NT2/D1 (cell line): Measurements from ENCODE around the gene CMTM4.
"Not testable (repeated sequence)": the region's sequence is repeated elsewhere in the genome, so short reads cannot be mapped to it uniquely, and the experiment has no call there.

Source experiments
- DNase-seq: peaks from one replicate; pipeline ENCODE4 v3.0.0-alpha.2; 2011; ENCODE audit warnings: low read depth, low spot score
- H3K27me3 ChIP-seq: 2 replicates; pipeline ENCODE4 v1.6.0; 2011; ENCODE audit warnings: mild to moderate bottlenecking; ENCODE audit not compliant: insufficient read length, insufficient read depth
- H3K36me3 ChIP-seq: 2 replicates; pipeline ENCODE4 v1.6.1; 2011; ENCODE audit warnings: mild to moderate bottlenecking, low read length, mixed read lengths; ENCODE audit not compliant: insufficient read depth, insufficient read length
- H3K4me1 ChIP-seq: 2 replicates; pipeline ENCODE4 v1.5.1; 2011; ENCODE audit not compliant: insufficient read depth, insufficient read length
- H3K4me3 ChIP-seq: 2 replicates; pipeline ENCODE4 v1.5.1; 2011; ENCODE audit warnings: low read depth; ENCODE audit not compliant: insufficient read length
- H3K9ac ChIP-seq: 2 replicates; pipeline ENCODE4 v1.6.0; 2011; ENCODE audit warnings: low read depth; ENCODE audit not compliant: insufficient read length
- H3K9me3 ChIP-seq: 2 replicates; pipeline ENCODE4 v1.5.1; 2011; ENCODE audit warnings: mild to moderate bottlenecking, low read length; ENCODE audit not compliant: insufficient read depth
- SUZ12 ChIP-seq: IDR thresholded peaks from 2 replicates; pipeline ENCODE4 v1.6.1; 2011; ENCODE audit not compliant: insufficient read length, insufficient read depth; ENCODE audit errors: extremely low read depth
- YY1 ChIP-seq: IDR thresholded peaks from 2 replicates; pipeline ENCODE4 v1.6.1; 2011; ENCODE audit not compliant: insufficient read length, insufficient read depth
- ZNF274 ChIP-seq: IDR thresholded peaks from 2 replicates; pipeline ENCODE4 v1.6.1; 2011; ENCODE audit warnings: mild to moderate bottlenecking, low read depth, low read length

Gene CMTM4

DNA sequence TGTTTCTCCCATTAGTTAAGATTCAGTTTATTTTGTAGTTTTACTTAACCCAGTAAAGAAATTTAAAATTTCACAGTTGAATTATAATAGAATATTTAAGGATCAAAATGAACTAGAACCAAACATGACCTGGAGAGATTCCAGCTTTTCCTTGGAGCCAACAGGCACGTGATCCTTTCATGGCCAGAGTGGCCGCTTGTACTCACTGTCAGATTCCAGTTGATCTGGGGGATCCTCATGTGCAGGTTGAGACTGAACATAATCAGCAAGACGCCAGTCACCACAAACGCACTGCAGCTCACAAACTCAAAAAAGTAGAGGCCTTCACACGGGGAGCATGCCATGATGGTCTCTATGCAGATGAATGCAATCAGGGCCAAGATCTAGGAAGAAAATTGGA, 60.3 kb downstream of the CMTM4 start:
- no peak for DNase-seq
- peaks cover 22% of the 10 kb centered on the region for H3K36me3 ChIP-seq
- H3K4me1 ChIP-seq, result no peaks in the 10 kb centered on the region
- no peaks in the 10 kb centered on the region for H3K27me3 ChIP-seq
- no peak overlapping the region for H3K4me3 ChIP-seq
- H3K9ac ChIP-seq, result no peak overlapping the region
- no peak for TF ChIP-seq SUZ12
- no peak for TF ChIP-seq YY1
- no peak for TF ChIP-seq ZNF274
- peaks cover 3% of the 10 kb centered on the region; the same call in 1 of the 2 replicates for H3K9me3 ChIP-seq

DNA sequence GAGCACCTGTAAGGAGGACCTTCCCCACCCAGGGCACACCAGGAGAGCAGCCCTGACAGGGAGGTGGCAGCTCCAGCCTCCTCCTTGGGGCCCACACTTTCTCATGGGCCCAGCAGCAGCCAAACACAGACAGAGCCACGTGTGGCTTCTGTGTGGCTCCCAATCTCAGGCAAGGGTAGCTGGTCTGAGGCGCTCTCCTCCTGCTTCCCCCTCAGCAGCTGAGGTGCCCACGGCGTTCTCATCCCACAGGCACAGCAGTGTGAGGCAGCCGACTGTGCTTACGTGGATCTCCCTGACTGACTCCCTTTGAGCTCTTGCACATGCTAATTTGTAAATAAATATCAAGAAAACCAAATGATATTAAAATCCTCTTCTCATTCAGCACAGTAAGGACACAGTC, 61.1 kb downstream of the CMTM4 start:
- TF ChIP-seq YY1 (no peak), ZNF274 (no peak), SUZ12 (no peak)
- H3K36me3 ChIP-seq, result peaks cover 22% of the 10 kb centered on the region
- no peak overlapping the region for H3K9ac ChIP-seq
- no peak overlapping the region for H3K4me3 ChIP-seq
- H3K27me3 ChIP-seq, result no peaks in the 10 kb centered on the region
- H3K9me3 ChIP-seq, result peaks cover 3% of the 10 kb centered on the region; the same call in 1 of the 2 replicates
- no peak for DNase-seq
- no peaks in the 10 kb centered on the region for H3K4me1 ChIP-seq

DNA sequence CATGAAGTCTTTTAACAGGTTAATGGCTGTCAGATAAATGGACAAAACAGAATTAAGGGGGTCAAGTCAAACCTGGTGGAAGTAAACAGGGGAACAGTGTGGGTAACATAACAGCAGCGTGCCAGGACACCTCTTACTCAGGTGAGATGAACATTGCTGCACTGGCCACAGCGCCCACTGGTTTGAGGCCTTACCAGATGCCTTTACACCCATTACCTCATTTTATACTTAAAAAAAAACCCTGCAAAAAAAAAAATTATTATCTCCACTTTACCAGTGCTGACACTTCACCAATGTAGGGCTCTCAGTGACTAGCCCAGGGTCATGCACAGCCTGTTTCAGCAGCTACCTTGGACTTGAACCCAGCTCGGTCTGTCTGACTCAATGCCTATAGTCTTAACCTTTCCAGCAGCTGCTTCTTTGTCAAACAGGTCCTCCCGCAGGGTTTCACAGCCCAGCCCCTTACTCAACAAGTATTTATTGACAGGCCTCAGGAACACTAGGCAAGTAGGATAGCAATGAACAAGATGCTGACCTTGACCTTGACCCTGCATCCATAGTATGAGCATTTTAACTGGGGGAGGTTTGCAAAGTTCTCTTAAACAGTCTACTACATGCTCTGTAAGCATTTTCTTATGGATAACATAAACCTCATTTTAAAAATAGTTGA, 61.9 kb downstream of the CMTM4 start:
- Histone ChIP-seq H3K9me3 (peaks cover 3% of the 10 kb centered on the region; the same call in 1 of the 2 replicates), H3K9ac (no peak overlapping the region), H3K4me3 (no peak overlapping the region), H3K36me3 (peaks cover 23% of the 10 kb centered on the region), H3K4me1 (no peaks in the 10 kb centered on the region), H3K27me3 (no peaks in the 10 kb centered on the region)
- DNase-seq, result no peak
- TF ChIP-seq ZNF274 (no peak), SUZ12 (no peak), YY1 (no peak)

DNA sequence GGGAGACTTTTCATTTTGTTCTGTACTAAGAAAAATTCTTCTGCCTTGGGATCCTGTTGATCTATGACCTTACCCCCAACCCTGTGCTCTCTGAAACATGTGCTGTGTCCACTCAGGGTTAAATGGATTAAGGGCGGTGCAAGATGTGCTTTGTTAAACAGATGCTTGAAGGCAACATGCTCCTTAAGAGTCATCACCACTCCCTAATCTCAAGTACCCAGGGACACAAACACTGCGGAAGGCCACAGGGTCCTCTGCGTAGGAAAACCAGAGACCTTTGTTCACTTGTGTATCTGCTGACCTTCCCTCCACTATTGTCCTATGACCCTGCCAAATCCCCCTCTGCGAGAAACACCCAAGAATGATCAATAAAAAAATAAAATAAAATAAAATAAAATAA, 65.0 kb downstream of the CMTM4 start:
- H3K9ac ChIP-seq, H3K27me3 ChIP-seq, H3K9me3 ChIP-seq, H3K4me3 ChIP-seq, DNase-seq, H3K4me1 ChIP-seq: not testable (repeated sequence)
- peaks cover 27% of the 10 kb centered on the region for H3K36me3 ChIP-seq

DNA sequence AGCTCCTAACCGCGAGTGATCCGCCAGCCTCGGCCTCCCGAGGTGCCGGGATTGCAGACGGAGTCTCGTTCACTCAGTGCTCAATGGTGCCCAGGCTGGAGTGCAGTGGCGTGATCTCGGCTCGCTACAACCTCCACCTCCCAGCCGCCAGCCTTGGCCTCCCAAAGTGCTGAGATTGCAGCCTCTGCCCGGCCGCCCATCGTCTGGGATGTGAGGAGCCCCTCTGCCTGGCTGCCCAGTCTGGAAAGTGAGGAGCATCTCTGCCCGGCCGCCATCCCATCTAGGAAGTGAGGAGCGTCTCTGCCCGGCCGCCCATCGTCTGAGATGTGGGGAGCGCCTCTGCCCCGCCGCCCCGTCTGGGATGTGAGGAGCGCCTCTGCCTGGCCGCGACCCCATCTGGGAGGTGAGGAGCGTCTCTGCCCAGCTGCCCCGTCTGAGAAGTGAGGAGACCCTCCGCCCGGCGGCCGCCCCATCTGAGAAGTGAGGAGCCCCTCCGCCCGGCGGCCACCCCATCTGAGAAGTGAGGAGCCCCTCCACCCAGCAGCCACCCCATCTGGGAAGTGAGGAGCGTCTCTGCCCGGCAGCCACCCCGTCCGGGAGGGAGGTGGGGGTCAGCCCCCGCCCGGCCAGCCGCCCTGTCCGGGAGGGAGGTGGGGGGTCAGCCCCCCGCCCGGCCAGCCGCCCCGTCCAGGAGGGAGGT, 65.8 kb downstream of the CMTM4 start:
- DNase-seq, H3K27me3 ChIP-seq, H3K4me1 ChIP-seq, H3K9ac ChIP-seq, H3K9me3 ChIP-seq, H3K4me3 ChIP-seq: not testable (repeated sequence)
- peaks cover 22% of the 10 kb centered on the region for H3K36me3 ChIP-seq

DNA sequence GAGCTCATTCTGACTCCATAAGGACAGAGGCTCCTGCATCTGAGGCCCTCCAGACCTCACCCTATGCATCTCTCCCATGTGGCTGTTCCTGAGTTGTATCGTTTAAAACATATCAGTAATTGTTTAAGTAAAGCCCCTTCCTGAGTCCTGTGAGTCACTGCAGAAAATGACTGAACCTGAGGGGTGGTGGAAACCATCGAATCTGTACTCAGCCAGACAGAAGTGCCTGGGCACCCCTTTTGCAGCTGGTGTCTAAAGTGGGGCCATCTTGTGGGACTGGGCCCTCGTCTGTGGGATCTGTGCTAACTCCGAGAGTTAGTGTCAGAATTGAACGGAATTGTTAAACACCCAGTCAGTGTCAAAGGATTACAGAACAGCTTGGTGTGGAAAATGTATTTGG, 66.7 kb downstream of the CMTM4 start:
- Histone ChIP-seq H3K27me3 (no peaks in the 10 kb centered on the region), H3K4me1 (no peaks in the 10 kb centered on the region), H3K4me3 (no peak overlapping the region), H3K36me3 (peaks cover 16% of the 10 kb centered on the region), H3K9ac (no peak overlapping the region), H3K9me3 (peaks cover 3% of the 10 kb centered on the region; the same call in 1 of the 2 replicates)
- no peak for TF ChIP-seq ZNF274
- no peak for TF ChIP-seq SUZ12
- no peak for TF ChIP-seq YY1
- DNase-seq, result no peak

DNA sequence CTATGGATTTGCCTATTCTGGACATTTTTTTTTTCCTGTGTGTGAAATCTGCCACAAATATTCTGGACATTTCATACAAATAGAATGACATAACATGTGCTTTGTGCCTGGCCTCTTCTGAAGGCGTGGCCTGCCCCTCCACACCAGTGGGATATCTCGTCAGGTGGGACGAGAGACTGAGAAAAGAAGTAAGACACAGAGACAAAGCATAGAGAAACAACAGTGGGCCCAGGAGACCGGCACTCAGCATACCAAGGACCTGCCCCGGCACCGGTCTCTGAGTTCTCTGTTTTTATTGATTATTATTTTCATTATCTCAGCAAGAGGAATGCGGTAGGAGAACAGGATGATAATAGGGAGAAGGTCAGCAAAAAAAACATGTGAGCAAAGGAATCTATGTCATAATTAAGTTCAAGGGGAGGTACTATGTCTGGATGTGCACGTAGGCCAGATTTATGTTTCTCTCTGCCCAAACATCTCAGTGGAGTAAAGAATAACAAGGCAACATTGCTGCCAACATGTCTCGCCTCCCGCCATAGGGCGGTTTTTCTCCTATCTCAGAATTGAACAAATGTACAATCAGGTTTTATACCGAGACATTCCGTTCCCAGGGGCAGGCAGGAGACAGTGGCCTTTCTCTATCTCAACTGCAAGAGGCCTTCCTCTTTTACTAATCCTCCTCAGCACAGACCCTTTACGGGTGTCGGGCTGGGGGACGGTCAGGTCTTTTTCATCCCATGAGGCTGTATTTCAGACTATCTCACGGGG, 68.7 kb downstream of the CMTM4 start:
- not testable (repeated sequence) for H3K4me3 ChIP-seq, H3K27me3 ChIP-seq, H3K9ac ChIP-seq, H3K4me1 ChIP-seq, H3K9me3 ChIP-seq, DNase-seq
- H3K36me3 ChIP-seq, result peaks cover 14% of the 10 kb centered on the region

DNA sequence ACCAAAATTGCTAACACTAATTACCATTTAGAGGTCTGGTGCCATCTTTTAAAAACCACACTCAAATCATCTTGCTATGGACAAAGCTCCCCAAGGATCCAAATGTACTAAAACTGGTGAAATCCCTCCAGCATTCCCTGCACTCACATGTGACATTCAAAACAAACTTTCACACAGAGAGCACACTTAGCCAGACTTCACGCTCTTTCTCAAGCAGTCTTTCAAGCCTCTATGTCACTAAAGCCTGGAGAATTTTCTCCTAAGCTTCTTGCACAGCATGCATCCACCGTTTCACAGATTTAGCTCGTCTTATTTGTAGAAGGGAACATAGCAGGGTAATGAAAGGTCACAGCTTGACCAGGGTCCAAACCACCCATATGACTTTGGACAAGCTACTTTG, 72.8 kb downstream of the CMTM4 start:
- H3K4me3 ChIP-seq, result no peak overlapping the region
- TF ChIP-seq ZNF274 (no peak), YY1 (no peak), SUZ12 (no peak)
- H3K36me3 ChIP-seq, result peaks cover 28% of the 10 kb centered on the region
- peaks cover 5% of the 10 kb centered on the region for H3K4me1 ChIP-seq
- no peak for DNase-seq
- H3K27me3 ChIP-seq, result no peaks in the 10 kb centered on the region
- no peaks in the 10 kb centered on the region for H3K9me3 ChIP-seq
- no peak overlapping the region for H3K9ac ChIP-seq
